ENCODE data around the gene SCAP. TPM values are rescaled to one million over a fixed set of nuclear protein-coding genes. Genes with fewer than 3 reads are reported as not detected.

The SCAP gene
- total and polyA plus RNA-seq, 7 donors = 18.9 to 47.5 (median 34.7) TPM

GRCh38 chr3:47392933-47393332, 82.8 kb downstream of the SCAP start:
- WGBS, 3 donors = 97 to 100% (median 99%) methylated on average over 3 of the region's 3 CpGs
- ATAC-seq = no peak
- H3K4me1 ChIP-seq = peaks cover 23% of the 10 kb centered on the region

GRCh38 chr3:47385796-47386195, 89.9 kb downstream of the SCAP start:
- ATAC-seq (no peak), DNase-seq (no peak)
- peaks cover 34% of the 10 kb centered on the region for H3K4me1 ChIP-seq
- H3K27ac ChIP-seq = peak overlapping the region; percentile 18
- 69 to 91% (median 84%) methylated on average over 2 of the region's 2 CpGs for WGBS, 3 donors
- no peaks in the 10 kb centered on the region for H3K27me3 ChIP-seq (ENCODE audit: insufficient read depth in 3 of 3, low read length in 2 of 3)
- intact Hi-C loops (cut with DNase I) = no loop called here
- no peak overlapping the region for H3K4me3 ChIP-seq
- peaks cover 0 to 16% of the 10 kb centered on the region in 2 donors for H3K36me3 ChIP-seq (ENCODE audit: insufficient read depth in 1 of 2, low read depth in 1 of 2)
- no peaks in the 10 kb centered on the region for H3K9me3 ChIP-seq
- TF ChIP-seq CTCF (IDR thresholded peaks at IDR 0.05) = no peak

More at GRCh38 chr3:47392933-47393332, 82.8 kb downstream of the SCAP start:
- H3K9me3 ChIP-seq = no peaks in the 10 kb centered on the region
- H3K27ac ChIP-seq = no peak overlapping the region
- no peak for TF ChIP-seq CTCF (IDR thresholded peaks at IDR 0.05)
- no peak overlapping the region for H3K4me3 ChIP-seq
- H3K36me3 ChIP-seq (ENCODE audit: insufficient read depth in 1 of 2, low read depth in 1 of 2) = peaks cover 0 to 27% of the 10 kb centered on the region in 2 donors
- intact Hi-C loops (cut with DNase I) = no loop called here
- H3K27me3 ChIP-seq (ENCODE audit: insufficient read depth in 3 of 3, low read length in 2 of 3) = no peaks in the 10 kb centered on the region
- DNase-seq = no peak

GRCh38 chr3:47385007-47385406, 90.7 kb downstream of the SCAP start:
- Histone ChIP-seq H3K27ac (peak overlapping the region; percentile 18), H3K4me3 (no peak overlapping the region), H3K27me3 (ENCODE audit: insufficient read depth in 3 of 3, low read length in 2 of 3) (no peaks in the 10 kb centered on the region), H3K36me3 (ENCODE audit: insufficient read depth in 1 of 2, low read depth in 1 of 2) (peaks cover 0 to 16% of the 10 kb centered on the region in 2 donors), H3K9me3 (no peaks in the 10 kb centered on the region), H3K4me1 (peaks cover 32% of the 10 kb centered on the region)
- 84 to 89% (median 87%) methylated on average over 4 of the region's 4 CpGs for WGBS, 3 donors
- DNase-seq = no peak
- no peak for TF ChIP-seq CTCF (IDR thresholded peaks at IDR 0.05)
- ATAC-seq = no peak
- intact Hi-C loops (cut with DNase I) = no loop called here

GRCh38 chr3:47384425-47384824, 91.3 kb downstream of the SCAP start:
- Histone ChIP-seq H3K27me3 (ENCODE audit: insufficient read depth in 3 of 3, low read length in 2 of 3) (no peaks in the 10 kb centered on the region), H3K4me3 (no peak overlapping the region), H3K9me3 (no peaks in the 10 kb centered on the region), H3K4me1 (peaks cover 36% of the 10 kb centered on the region), H3K27ac (peak overlapping the region; percentile 41), H3K36me3 (ENCODE audit: insufficient read depth in 1 of 2, low read depth in 1 of 2) (peaks cover 0 to 16% of the 10 kb centered on the region in 2 donors)
- DNase-seq = no peak
- intact Hi-C loops (cut with DNase I) = no loop called here
- no peak for ATAC-seq
- TF ChIP-seq CTCF (IDR thresholded peaks at IDR 0.05) = no peak
- 81 to 85% (median 84%) methylated on average over 3 to 4 of the region's 4 CpGs for WGBS, 3 donors
